NCI-H510A (cell line): ENCODE results near the gene NME4.

Source experiments
- DNase-seq: peaks from one replicate; lab custom pipeline; 2025; lab: John Stamatoyannopoulos, UW

Gene NME4

GRCh38 chr16:426906-427249 is 29.9 kb downstream of the NME4 start:
- no peak for DNase-seq

DNA sequence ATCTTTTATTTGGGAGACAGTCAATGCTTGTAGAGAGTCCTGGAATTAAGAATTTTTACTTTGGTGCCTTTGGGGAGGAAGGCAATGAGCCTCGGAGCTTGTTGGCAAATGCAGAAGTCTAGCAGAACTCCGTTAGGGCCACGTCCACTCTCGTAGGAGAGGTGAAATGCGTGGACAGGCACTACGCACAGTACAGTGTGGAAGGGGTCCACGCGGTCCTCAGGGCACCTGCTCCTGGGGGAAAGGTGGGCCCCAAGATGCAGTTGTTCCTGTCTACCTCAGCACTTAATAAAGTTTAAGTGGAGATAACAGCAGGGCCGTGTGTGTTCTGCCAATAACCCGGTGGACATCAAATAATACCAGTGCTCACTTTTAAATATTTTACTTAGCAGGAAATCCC is 30.3 kb downstream of the NME4 start:
- no peak for DNase-seq

GRCh38 chr16:430904-431303 is 33.9 kb downstream of the NME4 start:
- DNase-seq = no peak

DNA sequence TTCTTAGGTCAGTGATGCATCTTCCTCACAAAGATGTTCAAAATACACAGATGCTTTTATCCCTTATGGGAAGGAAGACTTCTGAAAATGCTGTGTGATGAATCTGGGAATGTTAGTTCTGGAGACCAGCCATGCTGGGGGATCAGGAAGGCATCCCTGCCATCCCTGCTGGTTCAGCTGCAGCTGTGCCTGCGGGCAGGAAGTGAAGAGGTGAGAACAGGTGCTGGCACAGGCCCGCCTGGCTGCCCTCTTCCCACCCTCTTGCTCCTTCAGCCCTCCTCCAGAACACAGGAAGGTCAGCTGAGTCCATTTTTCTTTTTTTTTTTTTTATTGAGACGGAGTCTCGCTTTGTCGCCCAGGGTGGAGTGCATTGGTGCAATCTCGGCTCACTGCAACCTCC is 43.6 kb downstream of the NME4 start:
- DNase-seq = no peak

DNA sequence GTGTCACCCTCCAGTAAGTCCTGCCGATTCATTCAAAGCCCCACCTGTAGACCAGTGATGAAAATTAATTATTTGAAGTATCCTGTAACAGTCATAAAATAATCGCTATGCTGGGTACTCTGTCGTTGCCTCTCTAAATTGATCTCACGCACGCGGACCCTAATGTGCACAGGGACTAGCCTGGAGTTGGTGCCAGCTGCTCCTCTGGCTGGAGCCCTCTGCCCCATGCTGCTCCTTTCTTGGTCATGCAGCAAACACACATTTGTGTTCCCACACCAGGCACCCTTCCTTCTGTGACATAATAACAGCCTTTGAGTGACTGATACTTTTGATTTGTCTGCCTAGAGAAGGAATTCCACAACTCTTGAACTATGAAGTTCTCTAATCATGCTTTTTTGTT is 44.4 kb downstream of the NME4 start:
- no peak for DNase-seq

DNA sequence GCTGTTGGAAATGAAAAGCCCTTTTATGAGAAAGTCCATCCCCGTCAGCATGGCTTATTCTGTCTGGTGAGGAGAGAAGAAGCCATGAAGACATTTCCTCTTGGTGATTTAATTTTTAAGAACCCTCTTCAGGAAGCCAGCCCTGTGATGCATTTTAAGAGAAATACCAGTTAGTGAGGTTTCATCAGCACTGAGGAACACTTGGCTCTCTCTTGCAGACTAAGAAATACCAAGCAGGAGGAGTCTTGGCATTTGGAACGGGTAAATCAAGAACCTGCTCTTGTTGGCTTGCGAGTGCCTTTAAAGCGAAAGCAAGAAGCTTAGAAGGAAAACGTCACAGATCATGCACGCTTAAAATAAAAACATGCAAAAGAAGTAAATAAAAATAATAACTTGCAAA is 46.0 kb downstream of the NME4 start:
- DNase-seq = no peak

GRCh38 chr16:444027-444426 is 47.0 kb downstream of the NME4 start:
- DNase-seq = no peak

DNA sequence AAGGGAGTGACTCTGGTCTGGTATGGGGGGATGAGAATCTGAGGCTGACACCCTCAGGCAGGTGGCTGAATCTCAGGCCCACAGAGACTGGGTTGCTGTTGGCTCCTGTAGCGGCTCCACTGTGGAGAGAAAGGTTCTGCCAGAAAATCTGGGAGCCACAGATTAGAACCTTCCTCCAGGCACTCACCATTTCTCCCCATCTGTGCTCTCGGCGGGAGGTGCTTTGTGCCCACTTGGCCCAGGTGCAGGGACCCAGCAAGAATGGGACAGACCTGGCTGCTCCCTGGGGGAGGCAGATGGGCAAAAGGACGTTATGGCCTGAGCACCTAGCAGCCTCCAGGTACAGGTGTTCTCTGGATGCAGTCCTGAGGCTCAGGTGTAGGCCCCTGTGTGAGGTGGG is 48.6 kb downstream of the NME4 start:
- no peak for DNase-seq
